HG03439 (cell line): ENCODE data around the gene NSG2.

Experiments
- ATAC-seq: cut with Tn5 transposase; IDR thresholded peaks from one replicate; pipeline ENCODE4 v1.9.1; 2021; ENCODE audit warnings: mild to moderate bottlenecking, moderate library complexity; ENCODE audit not compliant: unreplicated experiment

The NSG2 gene

DNA sequence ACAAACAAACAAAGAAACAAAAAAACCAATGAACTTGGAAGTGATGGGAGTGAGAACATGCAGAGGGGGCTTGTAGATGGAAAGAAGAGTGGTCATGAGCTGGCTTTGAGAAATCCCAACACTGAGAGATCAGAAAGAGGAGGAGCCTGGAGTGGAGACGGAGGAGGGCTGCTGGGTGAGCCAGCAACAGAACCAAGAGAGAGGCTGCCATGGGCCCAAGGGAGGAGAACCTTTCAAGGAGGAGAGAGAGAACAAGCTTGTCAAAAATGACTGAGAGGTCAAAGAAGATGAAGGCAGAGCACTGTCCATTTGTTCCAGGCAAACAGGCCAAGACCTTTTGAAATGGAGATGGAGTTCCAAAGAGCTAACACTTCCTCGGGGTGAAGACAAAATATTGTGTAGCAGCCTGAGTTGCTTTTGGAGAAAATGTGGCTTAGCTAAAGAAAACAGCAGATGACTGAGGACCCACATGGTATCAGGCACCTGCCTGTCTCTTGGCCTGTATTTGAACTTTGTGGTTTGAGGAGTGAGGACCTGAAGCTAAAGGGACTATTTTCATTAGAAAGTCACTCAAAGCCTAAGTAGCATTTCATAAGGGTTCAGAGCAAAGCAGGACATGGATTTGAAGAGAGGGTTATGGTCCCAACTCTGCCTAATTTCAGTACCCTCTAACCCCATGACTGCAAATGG is 13.1 kb downstream of the NSG2 start:
- no peak for ATAC-seq

DNA sequence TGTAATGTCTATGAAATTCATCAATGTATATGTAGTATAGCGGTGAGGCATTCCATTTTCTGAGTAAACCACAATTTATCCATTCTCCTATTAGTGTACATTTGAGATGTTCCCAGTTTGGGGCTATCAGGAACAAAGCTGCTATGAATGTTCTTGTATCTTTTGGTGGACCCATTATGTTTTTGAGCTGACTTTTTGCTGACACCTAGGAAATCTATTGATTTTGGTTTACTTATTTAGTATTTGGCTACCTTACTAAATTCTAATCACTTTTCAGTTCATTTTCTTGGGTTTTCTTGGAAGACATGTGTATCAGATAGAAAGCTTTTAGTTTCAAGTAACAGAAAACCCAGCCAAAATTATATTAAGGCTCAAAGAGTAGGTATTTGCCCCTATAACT is 13.7 kb downstream of the NSG2 start:
- ATAC-seq, result no peak

DNA sequence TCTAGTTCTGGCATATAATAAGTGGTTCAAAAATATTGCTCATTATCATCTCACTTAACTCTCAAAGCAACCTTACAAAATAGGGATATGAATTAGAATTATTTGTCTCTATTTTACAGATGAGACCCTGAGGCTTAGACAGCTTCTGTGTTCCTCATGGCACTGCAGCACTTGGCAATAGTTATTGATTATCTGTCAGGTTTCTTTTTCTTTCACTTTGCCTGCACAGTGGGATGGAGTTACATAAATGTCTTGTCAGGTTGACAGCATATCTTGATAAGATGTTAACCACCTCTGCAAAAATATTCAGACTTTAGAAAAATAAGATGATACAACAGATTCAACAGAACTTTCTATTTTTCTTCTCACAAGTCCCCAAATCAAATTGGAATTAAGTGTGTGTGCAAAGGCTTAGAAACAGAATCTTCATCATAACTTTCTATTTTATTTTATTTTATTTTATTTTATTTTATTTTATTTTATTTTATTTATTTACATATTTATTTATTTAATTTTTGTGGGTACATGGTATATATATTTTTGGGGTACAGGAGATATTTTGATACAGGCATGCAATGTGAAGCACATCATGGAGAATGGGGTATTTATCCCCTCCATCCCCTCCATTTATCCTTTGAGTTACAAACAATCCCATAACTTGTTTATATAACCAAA is 17.7 kb downstream of the NSG2 start:
- ATAC-seq, result no peak

DNA sequence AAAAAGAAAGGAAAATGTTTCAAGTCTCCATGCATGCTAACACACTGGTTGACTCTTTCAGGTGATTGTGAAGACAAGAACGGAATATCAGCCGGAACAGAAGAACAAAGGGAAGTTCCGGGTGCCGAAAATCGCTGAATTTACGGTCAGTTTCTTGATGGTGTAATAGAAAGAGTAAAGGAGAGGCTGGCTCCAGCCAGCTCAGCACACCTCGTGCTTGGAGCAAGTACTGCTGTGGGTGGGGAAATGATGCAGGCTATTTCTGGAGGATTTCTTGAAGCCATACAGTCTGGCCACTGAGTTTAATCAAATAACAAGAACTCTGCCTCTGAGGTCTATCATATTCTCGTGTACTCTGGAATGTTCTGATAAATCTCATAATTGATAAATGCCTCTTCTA is 18.7 kb downstream of the NSG2 start:
- no peak for ATAC-seq

DNA sequence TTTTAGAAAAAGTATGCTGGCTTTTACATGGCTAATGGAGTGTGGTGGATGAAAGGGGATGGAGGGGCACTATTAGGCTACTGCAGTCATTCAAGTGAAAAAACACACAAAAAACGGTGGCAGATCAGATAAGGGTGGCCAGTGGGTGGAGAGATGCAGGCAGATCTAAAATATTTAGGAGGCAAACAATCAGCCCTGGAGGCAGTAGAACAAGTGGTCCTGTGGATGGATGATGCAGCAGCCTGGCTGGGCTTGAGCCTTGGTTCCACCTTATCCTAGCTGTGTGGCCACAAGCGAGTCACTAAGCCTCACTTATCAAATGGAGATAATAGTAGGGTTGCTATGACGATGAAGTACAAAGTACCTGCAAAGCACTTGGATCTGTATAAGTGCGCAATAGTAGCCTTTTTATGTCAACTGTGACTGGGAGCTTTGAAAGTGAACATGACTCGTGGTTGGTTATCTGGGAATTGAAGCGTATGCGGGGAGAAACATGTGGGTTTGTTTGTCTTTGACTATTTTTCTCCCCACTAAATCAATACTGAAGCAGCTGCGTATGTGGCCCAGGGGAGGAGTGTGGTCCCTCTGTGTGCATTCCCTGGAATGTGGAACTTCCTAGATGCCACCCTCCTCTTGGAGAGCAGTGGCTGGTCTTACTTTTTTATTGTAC is 20.2 kb downstream of the NSG2 start:
- ATAC-seq, result no peak

DNA sequence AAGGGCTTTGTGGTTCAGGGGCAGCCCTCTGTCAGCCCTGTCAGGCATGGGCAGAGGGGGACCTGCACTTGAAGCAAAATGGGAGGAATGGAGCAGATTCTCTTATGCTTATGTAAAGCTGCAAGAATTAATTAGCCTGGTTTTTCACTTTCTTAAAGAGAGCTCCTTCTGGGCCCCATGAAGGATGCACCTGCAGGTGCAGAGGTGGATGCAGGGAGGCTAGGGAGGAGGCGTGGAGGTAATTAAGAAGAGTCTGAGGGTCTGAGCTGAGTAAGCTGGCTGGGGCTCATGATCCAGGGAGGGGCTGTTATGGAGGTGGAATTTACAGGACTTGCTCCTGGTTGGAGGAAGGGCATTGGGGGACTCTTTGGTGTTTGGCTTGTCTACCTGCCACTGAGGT is 22.0 kb downstream of the NSG2 start:
- ATAC-seq, result no peak

DNA sequence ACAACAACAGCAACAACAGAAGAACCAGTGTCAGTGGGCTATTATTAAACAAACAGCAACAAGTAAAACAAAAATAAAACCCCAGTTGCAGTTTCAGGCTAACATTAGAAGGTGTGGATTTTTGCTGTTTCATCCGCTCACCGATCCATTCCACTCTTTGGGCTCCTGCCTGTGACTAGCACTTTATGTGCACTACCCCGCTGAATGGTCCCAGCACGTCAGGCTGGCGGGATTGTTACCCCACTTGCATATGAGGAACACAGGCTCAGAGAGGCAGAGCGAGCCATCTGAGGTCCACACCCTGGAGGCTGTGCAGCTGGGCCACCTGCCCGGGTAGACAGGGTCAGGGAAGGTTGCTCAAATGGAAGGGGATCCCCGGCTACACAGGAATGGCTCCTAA is 26.0 kb downstream of the NSG2 start:
- no peak for ATAC-seq

DNA sequence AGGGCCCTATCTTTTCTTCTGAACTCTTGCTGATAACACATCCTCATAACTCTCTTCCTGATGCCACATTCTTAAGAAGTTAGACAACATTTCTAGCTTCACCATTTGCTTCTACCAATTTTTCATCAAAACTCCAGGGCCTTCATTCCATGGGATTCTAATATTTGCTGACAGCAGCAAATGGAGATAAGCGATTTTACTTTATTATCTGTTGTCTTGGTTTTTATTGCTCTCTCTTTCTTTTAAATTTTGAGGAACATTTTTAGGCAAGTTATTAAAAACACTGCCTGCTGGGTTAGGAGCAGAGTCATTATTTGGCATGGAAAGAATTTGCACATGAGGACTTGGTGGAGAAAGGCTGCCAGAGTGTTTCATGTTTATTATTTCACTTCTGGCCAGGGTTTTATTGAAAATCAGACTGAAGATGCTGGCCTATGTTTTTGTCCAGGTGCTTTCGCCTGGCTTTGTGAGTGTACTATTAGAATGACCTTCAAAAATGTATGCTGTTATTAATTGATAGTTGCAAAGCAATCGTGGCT is 27.7 kb downstream of the NSG2 start:
- ATAC-seq, result no peak

DNA sequence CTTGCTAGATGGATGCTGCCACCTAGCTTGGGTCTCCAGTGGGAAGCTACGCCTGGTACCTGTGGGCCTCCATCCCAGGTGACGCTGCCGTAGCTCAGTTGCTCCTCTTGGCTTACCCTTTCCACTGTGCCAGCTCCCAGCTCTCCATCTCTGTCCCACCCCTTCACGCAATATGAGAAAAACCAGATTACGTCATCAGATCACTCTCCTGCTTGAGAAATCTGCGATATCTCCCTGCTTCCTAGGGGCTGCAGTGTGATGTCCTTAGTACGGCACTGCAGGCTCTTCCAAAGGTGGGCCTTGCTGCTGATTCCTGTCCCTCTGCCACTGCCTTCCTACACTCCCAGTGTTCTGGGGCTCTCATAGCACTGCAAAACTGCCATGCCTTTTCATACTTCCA is 28.9 kb downstream of the NSG2 start:
- ATAC-seq, result no peak

DNA sequence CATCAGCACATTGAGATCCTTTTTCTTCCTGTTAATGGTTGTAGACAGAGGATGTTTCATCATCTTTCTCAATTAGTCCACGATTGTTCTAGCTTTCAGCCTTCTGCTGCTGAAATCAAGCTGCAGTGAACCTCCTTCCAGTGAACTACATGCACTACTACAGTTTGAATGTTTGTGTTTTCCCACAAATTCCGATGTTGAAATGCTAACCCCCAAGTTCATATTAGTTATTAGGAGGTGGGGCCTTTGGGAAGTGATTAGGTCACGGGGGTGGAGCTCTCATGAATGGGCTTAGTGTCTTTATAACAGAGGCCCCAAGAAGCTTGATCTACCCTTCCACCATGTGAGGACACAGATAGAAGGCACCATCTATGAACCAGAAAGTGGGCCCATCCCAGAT is 32.9 kb downstream of the NSG2 start:
- ATAC-seq, result no peak

DNA sequence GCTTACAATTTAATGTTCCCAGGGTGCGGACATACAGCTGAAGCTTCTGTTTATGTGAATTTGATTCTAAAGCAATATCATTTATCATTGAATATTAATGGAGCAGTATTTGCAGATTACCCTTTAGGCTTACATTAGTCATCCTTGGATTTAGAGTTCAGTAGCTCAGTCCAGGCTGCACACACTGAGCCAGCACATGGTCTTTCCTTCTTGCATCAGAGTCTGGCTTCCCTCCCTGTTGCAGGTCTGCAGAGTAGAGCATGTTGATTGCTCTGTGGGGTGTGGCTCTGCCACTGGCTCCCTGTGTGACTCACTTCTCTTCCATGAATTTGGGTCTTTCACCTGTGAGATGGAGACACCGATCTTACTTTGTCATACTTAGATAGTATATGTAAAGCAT is 36.8 kb downstream of the NSG2 start:
- no peak for ATAC-seq

DNA sequence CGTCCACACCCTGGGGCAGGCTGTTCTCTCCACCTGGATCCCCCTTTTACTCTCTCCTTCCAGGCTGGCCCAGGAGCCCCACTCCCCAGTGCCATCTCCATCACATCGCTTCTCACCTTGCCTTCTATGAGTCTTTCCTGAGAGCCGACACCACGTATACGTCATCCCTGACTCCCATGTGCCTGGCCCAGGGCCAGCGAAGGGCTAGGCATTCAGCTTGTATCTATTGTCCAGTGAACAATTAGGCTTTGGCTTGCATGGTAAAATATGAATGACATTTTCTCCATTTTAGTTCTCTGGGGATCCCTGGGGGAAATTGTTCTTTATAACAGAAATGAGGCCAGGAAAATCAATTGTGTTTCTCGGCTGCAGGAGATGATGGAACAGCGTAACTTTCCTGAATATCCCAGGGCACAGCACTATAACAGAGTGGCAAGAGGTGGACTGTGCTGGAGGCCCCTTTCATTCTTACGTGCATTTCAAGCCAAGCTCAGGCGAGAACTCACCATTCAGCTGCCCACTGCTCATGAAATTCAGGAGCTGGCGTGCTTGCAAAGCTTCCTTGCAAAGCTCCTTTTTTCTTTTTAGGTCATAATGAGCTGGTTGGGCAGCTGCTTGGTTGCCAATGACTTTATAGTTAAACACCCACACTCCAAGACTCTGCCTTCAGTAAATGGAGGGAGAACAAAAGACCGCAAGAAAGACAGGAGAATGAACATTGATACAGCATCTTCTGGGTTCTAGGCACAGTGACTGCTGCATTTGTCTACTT is 37.7 kb downstream of the NSG2 start:
- no peak for ATAC-seq

DNA sequence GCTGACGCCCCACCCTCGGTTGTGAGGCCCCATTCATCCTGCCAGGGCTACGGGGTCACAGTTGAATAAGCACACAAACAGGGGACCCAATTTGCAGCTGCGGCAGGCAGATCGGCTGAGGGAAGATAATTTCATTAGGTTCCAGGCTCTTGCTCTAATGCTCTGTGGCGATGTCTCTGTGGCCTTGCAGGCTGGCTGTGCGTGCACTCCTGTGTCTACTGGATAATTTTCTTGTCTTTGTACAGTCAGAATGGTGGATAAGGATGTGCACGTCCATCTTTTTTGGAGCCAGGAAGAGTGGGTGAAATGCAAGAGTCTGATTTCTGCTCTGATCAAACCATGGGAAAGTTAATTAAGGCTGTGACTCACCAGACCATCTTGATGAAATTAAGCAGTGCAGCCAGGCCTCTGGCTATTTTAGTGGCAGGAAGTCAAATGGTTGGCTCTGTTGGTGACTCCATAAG is 39.2 kb downstream of the NSG2 start:
- no peak for ATAC-seq

DNA sequence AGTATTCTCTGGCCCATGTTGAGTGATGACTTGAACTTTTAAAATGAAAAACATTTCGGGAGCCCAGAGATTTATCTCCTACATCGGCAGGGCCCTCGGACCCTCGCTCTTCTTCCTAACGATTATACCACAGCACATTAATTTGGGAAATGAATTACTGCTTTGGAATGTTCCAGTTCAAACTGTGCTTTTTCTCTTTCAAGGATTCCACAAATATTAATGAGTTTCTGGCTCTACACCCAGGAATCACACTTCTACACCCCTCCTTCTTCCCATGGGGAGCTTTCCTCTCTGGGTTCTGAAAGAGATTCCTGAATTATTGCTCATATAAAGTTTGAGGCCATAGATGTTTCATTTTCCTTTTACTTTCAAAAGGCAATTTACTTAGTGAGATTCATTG is 41.2 kb downstream of the NSG2 start:
- no peak for ATAC-seq

DNA sequence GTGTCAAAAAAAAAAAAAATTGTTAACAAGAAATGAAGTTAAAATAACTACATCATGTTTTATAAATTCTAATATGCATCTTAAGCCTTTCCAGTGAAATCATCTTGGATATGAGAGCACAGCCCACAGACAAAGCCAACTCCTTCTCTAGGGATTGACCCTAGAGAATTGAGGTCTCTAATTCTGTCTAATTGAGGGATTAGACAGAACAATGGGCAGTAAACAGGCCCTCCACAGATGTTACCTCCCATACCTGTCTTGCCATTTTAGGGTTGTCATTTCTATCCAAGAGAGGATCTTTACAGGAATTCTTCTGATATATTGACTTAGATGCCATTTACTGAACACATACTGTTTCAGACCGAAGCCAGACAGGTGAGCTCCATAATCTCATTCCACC is 42.3 kb downstream of the NSG2 start:
- no peak for ATAC-seq

DNA sequence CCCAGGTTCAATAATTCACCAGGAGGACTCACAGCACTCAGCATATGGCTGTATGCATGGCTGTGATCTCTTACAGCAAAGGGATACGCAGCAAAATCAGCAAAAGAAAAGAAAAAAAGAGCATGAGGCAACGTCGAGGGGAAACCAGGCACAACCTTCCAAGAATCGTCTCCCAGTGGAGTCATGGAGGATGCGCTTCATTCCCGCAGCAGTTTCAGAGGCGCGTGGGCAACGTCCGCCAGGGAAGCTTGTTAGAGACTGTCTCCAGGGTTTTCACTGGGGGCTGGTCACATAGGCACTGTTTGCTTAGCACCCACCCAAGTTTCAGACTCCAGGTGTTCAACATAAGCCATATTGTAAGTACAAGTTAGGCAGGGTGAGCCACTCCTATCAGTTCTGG is 44.6 kb downstream of the NSG2 start:
- ATAC-seq, result no peak

DNA sequence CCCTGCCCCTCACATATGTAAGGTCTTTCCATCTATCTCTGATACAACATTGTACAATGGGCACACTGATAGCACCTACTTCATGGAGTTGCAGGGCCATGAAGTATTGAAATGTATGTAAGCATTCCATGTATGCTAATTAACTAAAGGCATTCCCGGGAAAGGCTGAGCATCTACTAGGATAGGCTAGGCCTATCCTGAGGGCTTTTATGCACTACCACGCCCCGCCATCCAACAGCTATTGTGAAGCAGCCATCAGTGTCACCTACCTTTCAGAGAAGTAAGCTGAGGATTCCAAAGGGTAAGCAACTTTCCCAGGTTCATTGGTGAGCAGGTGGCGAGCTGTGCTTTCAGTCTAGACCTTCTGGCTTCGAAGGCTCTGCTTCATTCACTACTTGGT is 47.6 kb downstream of the NSG2 start:
- ATAC-seq, result no peak

DNA sequence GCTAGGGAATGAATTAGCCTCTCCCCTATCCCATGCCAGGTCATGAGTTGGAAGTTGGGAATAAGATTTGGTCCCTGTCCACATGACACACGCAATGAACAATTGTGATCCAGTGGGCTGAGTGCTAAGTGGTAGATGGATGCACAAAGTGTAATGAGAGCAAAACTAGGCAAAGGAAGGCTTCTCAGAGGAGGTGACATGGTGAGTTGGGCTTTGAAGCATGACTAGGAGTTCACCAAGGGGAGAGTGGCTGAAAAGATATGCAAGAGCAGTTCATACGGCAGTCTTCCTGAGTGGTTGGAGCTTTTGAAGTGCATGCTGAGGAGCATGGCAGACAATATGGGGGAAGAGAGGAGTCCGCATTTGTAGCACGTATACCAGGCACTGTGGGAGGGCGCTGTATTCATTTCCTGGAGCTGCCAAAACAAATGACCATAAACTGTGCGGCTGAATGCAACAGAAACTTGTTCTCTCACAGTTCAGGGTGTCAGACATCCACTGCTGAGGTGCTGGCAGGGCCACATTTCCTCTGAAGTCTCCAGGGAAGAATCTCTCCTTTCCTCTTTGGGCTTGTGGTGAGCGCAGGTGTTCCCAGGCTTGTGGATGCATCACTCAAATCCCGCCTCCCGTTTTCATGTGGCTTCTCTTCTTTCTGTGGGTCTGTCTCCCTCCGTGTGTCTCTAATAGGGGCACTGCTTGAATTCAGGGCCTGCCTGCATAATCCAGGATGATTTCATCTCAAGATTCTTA is 49.5 kb downstream of the NSG2 start:
- no peak for ATAC-seq

DNA sequence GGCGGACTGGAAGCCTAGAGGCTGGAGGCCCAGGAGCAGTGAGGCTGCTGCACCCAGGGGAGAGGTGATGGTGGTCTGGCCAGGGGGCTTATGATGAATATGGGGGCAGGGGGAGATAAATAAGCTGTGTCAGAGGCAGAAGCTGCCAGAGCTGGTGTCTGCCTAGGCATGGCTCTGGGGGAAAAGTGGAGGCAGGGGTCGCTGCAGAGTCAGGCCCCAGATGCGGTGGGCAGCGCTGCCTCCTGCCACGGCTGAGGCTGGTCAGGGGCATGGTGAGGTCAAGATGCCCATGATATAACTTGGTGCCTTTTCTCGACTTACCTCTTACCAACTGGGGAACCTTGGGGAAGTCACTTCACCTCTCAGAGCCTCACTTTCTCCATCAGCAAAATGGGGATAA is 51.1 kb downstream of the NSG2 start:
- ATAC-seq, result no peak

DNA sequence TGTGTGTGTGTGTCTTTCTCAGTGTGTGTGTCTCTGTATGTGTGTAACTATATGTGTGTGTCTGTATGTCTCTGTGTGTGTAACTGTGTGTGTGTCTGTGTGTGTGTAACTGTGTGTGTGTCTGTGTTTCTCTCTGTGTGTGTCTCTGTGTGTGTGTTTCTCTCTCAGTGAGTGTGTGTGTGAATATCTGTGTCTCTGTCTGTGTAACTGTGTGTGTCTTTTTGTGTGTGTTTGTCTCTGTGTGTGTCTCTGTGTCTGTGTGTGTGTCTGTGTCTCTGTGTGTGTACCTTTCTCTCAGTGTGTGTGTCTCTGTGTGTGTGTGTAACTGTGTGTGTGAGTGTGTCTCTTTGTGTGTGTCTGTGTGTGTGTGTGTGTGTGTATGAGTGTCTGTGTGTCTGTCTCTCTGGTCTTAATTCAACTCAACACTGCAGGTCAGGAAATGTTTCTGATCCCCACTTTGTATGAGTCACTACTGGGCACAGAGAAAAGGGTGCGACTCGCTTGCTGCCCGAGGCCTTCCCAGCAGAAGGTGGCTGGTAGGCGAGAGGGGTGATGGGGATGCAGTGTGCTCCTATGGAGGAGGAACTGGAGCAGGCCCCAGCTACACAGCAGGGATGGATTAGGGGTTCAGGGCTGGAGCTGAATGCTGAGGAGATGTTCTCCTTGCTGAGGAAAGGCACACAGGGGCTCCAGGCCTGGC is 52.1 kb downstream of the NSG2 start:
- ATAC-seq, result no peak
